MM.1S (cell line): ENCODE results near the gene ABL2.

Experiments
- EZH2 ChIP-seq: fragments of 300-600 bp; sonication (generic); optimal IDR thresholded peaks from 2 replicates; pipeline ENCODE3; 2017; ENCODE audit warnings: low read depth, mild to moderate bottlenecking, antibody characterized with exemption, low read length, mixed read lengths
- EZH2phosphoT487 ChIP-seq: fragments of 300-600 bp; sonication (generic); IDR thresholded peaks from 2 replicates; pipeline ENCODE4 v1.6.1; 2018; ENCODE audit warnings: antibody characterized with exemption, low read length
- TF ChIP-seq, protein P1 (sequence below): fragments of 300-600 bp; sonication (generic); IDR thresholded peaks from 2 replicates; pipeline ENCODE4 v1.5.1; 2016; ENCODE audit warnings: antibody characterized with exemption, low read length, mixed read lengths

DNA sequence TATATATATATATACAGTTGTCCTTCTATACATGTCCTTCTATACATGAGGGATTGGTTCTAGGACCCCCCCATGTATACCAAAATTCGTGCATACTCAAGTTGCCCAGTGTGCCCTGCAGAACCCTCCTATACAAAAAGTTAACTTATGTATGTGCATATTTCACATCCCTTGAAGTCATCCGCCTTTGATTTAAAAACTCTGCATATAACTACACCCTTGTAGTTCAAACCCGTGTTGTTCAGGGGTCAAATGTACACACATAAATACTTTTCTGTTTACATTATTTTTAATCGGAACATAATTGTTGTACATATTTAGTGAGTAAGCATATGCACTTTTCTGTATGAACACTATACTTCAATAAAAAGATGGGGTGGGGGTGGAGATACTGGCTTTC lies 7.7 kb upstream of the ABL2 start:
- TF ChIP-seq, protein P1, sequence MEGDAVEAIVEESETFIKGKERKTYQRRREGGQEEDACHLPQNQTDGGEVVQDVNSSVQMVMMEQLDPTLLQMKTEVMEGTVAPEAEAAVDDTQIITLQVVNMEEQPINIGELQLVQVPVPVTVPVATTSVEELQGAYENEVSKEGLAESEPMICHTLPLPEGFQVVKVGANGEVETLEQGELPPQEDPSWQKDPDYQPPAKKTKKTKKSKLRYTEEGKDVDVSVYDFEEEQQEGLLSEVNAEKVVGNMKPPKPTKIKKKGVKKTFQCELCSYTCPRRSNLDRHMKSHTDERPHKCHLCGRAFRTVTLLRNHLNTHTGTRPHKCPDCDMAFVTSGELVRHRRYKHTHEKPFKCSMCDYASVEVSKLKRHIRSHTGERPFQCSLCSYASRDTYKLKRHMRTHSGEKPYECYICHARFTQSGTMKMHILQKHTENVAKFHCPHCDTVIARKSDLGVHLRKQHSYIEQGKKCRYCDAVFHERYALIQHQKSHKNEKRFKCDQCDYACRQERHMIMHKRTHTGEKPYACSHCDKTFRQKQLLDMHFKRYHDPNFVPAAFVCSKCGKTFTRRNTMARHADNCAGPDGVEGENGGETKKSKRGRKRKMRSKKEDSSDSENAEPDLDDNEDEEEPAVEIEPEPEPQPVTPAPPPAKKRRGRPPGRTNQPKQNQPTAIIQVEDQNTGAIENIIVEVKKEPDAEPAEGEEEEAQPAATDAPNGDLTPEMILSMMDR, result no peak
- TF ChIP-seq EZH2phosphoT487 (no peak), EZH2 (no peak)
